ENCODE measurements around the gene FAM161A.
A peak's percentile ranks its signal among the peaks of the same experiment; 100 is the strongest.
"Not testable (repeated sequence)": the region's sequence is repeated elsewhere in the genome, so short reads cannot be mapped to it uniquely, and the experiment has no call there.

The FAM161A gene, protein sequence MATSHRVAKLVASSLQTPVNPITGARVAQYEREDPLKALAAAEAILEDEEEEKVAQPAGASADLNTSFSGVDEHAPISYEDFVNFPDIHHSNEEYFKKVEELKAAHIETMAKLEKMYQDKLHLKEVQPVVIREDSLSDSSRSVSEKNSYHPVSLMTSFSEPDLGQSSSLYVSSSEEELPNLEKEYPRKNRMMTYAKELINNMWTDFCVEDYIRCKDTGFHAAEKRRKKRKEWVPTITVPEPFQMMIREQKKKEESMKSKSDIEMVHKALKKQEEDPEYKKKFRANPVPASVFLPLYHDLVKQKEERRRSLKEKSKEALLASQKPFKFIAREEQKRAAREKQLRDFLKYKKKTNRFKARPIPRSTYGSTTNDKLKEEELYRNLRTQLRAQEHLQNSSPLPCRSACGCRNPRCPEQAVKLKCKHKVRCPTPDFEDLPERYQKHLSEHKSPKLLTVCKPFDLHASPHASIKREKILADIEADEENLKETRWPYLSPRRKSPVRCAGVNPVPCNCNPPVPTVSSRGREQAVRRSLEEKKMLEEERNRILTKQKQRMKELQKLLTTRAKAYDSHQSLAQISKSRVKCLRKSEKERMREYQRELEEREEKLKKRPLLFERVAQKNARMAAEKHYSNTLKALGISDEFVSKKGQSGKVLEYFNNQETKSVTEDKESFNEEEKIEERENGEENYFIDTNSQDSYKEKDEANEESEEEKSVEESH

DNA sequence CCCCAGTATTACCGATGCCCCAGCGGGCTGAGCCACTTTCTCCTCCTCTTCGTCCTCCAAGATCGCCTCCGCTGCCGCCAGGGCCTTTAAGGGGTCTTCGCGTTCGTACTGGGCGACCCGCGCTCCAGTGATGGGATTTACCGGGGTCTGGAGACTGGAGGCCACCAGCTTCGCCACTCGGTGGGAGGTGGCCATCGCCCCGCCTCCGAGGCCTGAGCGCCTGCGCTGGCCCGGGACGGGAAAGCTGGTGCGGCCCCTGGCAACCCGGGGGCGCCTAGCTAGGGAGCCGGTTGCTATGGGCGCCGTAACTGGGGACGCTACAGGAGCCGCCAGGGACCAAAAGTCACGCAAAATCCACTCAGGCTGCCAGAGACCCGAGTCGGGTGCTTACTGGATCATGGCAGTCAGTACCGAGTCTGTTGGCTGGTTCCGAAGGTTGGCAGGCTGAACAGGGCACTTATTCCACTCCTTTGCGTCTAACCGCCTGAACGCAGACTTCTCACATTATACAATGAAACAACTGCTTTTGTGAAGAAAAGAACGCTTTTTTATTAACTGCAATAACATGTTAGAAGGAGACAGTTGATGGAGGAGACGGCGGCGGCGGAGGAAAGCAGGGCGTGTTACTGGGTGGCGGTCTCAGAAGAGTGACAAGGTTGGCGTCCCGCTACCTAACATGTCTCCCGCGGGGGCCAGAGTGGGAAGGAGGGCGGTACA, at the start of gene FAM161A:
TSS of gene FAM161A (minus strand) at position 214 of the 717 bp plus-strand sequence. CDS start at position 195, 19 bp downstream.
- peak; percentile 38 to 55 (median 46) for DNase-seq

DNA sequence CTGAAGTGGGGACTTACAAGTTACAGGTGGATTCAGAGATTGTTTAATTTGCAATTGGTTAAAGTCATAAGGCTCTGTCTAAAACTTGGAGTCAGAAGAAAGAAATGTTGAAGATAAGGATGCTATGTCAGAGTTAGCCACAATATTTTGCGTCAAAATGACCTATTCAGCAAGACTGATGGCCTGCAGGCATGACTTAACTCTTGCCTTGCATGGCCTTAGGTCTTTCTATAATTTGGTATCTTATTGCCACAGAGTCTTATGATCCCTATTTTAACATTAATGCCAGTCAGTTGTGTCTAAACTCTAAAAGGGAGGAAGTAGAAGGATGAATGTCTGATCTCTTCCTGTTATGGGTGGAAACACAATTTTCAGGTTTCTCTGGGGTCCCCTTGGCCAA, 46.4 kb upstream of the FAM161A start:
- no peak for DNase-seq

DNA sequence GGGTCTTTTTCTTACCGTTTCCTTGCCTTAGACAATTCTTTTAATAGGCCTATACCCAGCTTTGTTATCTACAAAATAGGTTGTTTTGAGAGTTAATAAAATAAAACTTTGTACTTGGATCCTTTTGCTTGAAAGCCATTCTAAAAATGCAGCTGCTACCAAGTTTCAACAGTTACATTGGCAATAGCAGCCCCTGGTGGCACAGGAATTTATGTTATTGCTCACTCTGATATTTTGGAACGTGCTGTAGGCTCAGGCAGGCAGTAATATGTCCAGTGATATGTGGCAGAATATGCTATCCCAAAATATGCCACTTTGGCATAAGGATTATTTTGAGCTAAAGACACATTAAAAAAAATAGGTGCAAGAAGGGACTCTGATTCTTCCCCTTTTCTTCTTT, 45.0 kb upstream of the FAM161A start:
- no peak for DNase-seq

DNA sequence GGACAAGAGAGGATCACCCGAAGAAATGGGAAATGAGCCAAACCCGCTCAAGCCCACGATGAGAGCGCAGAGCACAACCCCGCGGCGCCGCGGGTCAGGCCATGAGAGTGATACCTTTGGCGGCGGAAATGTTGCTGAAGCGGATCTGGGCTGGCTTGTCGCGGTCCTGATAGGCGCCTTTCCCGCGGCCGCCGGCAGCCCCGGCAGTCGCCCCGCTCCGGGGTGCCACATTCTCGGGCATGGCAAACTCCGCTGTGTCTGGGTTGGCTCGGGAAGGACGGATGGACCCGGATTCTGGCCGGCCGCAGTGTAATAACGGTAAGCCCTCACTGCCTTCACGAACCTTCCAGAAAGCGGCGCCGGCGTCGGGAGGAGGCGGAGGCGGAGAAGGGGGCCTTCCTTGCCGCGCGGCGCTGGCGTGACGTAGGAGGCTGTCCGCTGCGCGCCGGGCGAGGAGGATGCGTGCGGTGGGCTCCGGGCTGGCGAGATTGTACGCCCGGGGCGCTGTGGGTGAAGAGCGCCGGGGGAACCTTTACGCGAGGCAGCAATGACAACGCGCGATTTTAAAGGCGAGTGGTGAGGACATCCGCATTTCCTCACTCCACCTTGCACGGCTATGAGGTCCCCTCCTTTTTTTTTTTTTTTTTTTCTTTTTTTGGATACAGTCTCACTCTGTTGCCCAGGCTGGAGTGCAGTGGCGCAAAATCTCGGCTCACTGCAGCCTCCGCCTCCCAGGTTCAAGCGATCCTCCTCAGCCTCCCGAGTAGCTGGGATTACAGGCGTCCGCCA, 34.6 kb upstream of the FAM161A start, which contains the start of gene CCT4:
TSS of gene CCT4 (minus strand) at position 390 of the 789 bp plus-strand sequence. CDS start at position 241, 149 bp downstream.
- peak; percentile 78 to 87 (median 86) for DNase-seq

DNA sequence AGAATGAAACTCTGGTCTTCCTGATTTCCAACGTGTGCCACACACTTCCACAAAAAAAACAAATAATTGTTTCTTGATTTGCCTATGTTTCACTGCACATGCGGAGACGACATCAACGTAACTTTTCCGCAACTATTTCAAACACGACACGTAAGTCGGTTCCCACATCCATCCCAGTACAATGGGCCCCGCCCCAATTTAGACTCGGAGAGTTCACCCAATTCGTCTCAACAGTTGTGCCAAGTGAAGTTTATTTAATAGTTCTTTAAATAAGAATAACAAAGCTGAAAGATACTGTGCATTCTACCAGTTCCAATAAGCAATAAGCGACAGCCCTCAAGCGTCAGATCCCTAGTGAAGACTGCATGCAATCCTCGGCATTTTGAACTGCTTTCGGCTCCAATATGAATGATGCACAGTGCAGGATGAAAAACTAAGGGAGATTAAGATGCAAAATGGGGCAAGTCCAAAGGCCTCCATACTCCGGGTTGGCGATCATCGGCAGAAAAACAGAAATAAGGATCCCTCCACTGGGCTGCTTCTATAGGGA, 33.9 kb upstream of the FAM161A start:
- peak in 1 of 4 experiments; percentile 4 for DNase-seq

DNA sequence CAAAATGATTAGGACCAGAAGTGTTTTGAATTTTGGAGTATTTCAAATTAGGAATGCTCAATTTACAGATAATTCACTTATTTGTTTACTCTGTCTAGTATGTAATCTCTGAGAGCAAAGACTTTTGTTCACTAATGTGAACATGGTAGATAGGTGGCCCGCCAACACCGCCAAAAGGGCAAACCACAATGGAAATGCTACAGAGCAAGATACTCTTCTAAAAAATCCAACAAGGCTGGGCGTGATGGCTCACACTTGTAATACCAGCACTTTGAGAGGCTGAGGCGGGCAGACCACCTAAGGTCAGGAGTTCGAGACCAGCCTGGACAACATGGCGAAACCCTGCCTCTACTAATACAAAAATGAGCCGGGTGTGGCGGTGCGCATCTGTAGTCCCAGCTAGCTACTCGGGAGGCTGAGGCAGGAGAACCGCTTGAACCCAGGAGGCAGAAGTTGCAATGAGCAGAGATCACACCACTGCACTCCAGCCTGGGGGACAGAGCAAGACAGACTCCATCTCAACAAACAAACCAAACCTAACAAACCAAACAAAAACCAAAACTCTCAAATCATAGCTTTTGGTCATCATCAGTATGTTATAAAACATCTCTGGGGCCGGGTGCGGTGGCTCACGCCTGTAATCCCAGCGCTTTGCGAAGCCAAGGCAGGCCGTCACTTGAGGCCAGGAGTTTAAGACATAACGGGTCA, 32.2 kb upstream of the FAM161A start:
- DNase-seq, result no peak

DNA sequence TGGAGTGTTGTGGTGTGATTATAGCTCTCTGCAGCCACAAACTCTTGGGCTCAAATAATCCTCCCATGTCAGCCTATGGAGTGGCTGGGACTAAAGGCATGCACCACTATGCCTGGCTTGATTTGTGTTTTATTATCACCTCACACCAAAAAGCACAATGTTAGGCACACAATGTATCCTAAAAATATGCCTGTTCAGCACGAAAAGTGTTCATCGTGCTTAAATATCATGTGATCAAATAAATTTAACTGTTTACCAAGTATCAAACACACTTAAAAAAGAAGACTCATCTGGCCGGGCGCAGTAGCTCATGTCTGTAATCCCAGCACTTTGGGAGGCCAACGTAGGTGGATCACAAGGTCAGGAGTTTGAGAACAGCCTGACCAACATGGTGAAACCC, 29.0 kb upstream of the FAM161A start:
- DNase-seq, result no peak

DNA sequence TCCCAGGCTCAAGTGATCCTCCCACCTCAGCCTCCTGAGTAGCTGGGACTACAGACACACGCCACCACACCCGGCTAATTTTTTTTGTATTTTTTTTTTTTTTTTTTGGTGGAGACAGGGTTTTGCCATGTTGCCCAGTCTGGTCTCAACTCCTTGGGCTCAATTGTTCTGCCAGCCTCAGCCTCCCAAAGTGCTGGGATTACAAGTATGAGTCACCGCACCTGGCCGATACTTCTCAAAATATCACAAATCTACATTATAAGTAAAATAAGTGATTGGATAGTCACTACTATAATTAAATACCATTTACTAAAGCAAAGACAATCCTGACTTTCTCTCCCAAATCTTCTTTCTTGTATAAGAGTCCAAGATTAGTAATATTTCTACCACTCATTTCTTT, 25.5 kb upstream of the FAM161A start:
- not testable (repeated sequence) for DNase-seq

DNA sequence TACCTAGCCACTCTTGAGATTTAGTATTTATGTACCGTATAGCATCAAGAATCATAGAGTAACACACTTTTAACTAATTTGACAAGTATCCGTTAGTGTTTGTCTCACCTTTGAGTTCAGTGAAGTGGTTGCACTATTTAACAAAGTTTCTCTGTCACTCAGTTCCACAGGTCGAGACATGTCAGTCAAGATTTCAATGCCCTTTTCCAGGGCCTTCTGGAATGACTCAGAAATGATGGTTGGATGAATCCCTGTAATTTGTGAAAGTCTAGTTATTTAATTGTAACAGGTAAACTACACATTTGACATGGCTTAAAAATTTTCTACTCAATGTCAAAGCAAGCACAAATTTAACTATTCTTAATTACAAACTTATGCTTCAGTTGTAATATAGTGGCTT, 24.9 kb upstream of the FAM161A start:
- DNase-seq, result no peak

DNA sequence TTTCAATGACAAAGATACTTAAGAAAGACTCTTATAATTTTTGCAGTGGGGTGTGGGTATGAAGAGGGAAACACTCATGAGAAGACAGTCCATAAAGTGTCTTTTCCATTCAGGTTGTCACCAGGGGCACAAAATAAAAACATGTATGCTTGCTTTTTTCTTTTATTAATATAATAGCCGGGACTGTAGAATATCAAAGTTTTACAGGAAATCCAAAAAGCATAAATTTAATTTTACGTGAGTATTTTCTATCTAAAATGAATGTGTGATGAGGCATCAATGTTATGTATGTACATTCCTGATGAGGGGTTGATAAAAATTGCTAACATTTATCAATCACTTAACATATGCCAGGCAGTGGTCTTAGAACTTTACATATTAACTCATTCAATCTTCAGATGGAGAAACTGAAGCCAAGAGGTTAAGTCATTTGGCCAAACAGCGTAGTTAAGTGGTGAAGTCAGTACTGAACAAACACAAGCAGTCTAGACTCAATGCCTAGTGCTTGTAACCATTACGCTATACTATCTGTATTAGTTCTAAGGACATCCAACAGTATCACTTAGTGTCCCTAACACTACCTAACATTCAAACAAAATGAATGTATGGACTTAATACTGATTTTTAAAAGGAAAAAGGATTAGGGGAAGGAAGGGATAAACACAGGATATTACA, 23.8 kb upstream of the FAM161A start:
- DNase-seq, result no peak

DNA sequence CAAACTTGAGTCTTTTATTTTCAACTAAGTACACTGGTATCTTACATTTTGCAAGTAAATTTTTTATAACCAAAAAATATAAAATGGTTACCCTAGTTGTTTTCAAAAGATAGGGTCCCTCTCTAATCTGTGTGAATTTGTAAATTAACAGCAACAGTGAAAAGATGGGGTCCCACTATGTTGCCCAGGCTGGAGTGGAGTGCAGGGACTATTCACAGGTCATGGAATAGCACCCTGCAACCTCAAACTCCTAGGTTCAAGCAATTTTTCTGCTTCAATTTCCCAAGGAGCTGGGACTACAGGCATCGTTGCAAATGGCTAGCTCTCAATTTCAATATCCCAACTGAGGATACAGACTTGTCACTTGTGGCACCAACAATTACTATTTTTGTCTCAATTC, 22.5 kb upstream of the FAM161A start:
- no peak for DNase-seq

DNA sequence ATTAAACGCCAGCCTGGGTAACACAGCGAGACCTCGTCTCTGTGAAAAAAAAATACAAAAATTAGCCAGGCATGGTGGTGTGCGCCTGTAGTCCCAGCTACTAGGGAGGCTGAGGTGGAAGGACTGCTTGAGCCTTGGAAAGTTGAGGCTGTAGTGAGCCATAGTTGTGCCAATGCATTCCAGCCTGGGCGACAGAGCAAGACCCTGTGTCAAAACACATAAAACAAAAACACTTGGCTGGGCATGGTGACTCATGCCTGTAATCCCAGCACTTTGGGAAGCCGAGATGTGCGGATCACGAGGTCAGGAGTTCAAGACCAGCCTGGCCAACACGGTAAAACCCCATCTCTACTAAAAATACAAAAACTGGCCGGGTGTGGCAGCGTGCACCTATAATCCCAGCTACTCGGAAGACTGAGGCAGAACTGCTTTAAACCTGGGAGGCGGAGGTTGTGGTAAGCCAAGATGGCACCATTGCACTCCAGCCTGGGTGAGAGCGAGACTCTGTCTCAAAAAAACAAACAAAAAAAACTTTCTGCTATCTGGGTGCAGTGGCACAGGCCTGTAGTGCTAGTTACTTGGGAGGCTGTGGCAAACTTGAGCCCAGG, 12.7 kb upstream of the FAM161A start:
- not testable (repeated sequence) for DNase-seq

DNA sequence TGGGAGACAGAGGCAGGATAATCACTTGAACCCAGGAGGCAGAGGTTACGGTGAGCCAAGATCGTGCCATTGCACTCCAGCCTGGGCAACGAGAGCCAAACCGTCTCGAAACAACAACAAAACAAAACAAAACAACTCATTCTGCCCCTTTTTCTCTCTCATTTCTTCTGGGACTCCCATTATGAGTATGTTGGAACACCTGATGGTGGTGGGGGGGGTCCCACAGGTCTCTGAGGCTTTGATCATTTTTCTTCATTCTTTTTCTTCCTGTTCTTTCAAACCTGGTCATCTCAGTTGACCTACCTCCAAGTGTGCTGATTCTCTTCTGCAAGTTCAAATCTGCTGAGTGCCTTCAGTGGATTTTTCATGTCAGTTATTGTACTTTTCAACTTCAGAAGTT, 8.2 kb upstream of the FAM161A start:
- no peak for DNase-seq

DNA sequence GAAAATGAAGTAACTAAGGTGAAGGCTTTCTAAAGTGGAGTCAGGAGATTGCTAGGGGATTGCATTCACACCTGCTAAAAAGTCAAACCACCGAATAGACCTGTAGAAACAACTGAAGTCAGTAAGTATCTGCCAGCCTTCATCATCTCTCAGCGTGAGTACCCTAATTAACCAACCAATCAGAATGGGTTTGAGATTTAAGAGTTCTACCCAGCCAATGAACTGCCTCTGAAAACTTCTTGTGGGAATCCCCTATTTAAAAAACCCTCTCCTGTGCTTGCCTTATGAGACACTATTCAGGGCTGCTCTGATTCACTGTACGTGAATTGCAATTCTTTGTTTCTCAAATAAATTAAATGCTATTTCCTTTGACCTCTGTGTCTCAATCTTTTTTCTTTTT, 3.4 kb upstream of the FAM161A start:
- no peak for DNase-seq

DNA sequence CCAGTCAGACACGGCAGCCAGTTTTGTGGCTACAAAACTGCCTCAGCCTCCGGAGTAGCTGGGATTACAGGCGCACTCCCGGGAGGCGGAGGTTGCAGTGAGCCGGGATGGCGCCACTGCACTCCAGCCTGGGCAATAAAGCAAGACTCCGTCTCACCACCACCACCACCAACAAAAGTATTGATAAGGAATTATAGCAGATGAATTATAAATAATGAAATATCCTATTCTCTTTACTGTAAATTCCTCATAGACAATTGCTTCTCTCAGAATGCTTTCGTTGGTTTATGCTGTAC, 1.4 kb upstream of the FAM161A start:
- DNase-seq, result no peak

DNA sequence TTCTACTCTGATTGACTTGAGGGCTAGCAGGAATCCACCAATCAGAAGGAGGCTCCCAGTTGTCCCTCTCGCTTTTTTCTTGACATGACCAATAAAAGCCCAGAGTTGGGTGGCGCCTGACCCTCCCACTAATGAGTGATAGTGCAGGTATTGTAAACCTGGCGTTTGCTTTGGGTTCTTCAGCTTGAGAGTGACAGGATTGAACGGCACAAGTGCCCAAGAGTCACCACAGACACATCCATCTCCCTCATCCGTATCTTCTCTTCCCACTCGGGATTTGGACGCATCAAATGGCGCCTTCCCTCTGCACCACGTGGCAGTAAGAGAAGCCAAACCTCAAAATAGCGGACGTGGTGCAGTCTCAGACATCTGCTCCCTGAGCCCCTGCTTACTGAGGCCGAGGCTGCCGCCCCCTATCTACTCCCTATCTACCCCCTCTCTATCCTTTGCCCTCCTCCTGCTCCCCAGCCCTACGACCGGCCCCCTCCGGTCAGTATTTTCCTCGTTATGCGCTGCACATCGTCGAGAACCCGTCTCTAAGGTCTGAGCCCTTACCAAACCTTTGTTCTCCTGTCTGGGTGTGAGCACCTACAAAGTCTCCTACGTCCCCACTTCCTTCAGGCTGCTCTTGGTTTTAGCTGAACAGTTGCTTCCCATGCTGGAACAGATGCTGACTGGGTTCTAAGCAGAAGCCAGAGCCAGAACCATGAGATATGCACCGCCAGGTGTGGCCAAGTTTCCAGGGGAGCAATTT, 881 bp upstream of the FAM161A start:
- peak; percentile 52 to 80 (median 68) for DNase-seq

DNA sequence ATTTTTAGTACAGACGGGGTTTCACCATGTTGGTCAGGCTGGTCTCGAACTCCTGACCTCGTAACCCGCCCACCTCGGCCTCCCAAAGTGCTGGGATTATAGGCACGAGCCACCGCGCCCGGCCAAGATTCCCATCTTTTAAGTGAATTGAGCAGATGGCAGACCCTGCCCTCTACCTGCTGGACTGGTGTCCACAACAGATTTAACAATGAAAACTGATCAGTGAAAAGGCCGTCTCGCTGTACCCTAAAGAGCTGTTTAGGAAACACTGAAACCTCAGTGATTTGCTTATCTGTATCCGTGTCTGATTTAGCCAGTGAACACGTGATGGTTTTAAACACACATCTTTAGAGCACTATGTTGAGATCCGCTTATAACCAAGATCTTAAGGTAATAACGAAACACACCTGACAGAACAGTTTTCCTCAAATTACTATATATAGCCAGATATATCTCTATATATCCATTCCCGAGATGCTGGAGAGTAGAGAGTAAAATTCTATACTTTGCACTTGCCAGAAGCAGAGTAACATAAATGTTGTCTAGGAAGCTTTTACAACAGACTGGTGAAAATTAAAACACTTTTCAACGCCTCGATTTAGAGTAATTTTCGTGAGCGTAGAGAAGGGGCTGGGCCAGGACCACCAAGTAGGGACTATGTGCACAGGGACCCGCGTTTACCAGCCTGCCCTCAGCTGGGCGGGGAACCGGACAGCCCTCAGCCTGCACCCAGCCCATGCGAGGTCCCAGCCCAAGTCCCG, 594 bp downstream of the FAM161A start:
- no peak for DNase-seq

DNA sequence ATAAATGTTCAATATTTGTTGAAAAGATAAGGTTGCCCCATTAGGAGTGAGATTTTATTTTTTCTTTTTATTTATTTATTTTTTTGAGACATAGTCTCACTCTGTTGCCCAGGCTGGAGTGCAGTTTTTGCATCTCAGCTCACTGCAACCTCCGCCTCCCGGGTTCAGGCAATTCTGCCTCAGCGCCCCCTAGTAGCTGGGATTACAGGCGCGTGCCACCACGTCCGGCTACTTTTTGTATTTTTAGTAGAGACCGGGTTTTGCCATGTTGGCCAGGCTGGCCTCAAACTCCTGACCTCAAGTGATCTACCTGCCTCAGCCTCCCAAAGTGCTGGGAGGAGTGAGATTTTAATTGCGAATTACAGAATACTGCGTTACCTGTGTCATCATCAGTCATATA, 2.6 kb downstream of the FAM161A start:
- not testable (repeated sequence) for DNase-seq

DNA sequence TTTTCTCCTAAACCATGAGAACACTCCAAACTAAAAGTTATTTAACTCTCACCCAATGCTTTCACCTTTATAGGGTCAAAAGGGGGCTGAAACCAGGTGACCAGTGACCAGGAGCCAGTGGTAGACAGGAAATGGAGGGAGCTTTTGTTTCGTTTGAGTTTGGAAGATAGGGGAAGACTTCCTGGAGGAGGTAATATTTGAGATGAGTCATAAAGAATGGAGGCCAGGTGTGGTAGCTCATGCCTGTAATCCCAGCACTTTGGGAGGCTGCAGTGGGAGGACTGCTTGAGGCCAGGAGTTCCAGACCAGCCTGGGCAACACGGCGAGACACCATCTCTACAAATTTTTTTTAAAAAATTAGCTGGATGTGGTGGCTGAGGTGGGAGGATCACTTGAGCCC, 8.5 kb downstream of the FAM161A start:
- DNase-seq, result no peak

Data from activated naive CD4-positive, alpha-beta T cell (primary cell).